ENCODE results near the gene LBX1. TPM values are rescaled to one million over a fixed set of nuclear protein-coding genes. Genes with fewer than 3 reads are reported as not detected.
A peak's percentile ranks its signal among the peaks of the same experiment; 100 is the strongest.

The LBX1 gene
- total RNA-seq, 1 experiment from 2014 or later, result 1.7 TPM

- no peak for DNase-seq (ENCODE audit: low read depth)
These were observed 3.3 kb downstream of the LBX1 start for GRCh38 chr10:101225846-101226421.

- DNase-seq (ENCODE audit: low read depth), result no peak
These were observed 4.1 kb downstream of the LBX1 start for GRCh38 chr10:101224910-101225823.

GRCh38 chr10:101224060-101224909 lies 5.0 kb downstream of the LBX1 start:
- DNase-seq (ENCODE audit: low read depth), result no peak

- DNase-seq (ENCODE audit: low read depth), result no peak
These were observed 5.8 kb downstream of the LBX1 start for GRCh38 chr10:101223274-101224059.

- no peak for DNase-seq (ENCODE audit: low read depth)
These were observed 6.5 kb downstream of the LBX1 start for GRCh38 chr10:101222683-101223273.

GRCh38 chr10:101221963-101222531 lies 7.2 kb downstream of the LBX1 start:
- DNase-seq (ENCODE audit: low read depth), result no peak

- DNase-seq (ENCODE audit: low read depth), result peak; percentile 49
These were observed 7.7 kb downstream of the LBX1 start for GRCh38 chr10:101221549-101221948.

- DNase-seq (ENCODE audit: low read depth), result no peak
These were observed 9.3 kb downstream of the LBX1 start for GRCh38 chr10:101219946-101220451.

- DNase-seq (ENCODE audit: low read depth), result no peak
These were observed 9.9 kb downstream of the LBX1 start for GRCh38 chr10:101219139-101219945.

- no peak for DNase-seq (ENCODE audit: low read depth)
These were observed 10.7 kb downstream of the LBX1 start for GRCh38 chr10:101218351-101219138.

GRCh38 chr10:101217450-101218281 lies 11.6 kb downstream of the LBX1 start:
- peak; percentile 27 for DNase-seq (ENCODE audit: low read depth)

GRCh38 chr10:101217044-101217425 lies 12.2 kb downstream of the LBX1 start:
- no peak for DNase-seq (ENCODE audit: low read depth)

GRCh38 chr10:101216207-101217043 lies 12.8 kb downstream of the LBX1 start:
- no peak for DNase-seq (ENCODE audit: low read depth)

GRCh38 chr10:101215397-101216206 lies 13.7 kb downstream of the LBX1 start:
- no peak for DNase-seq (ENCODE audit: low read depth)

- DNase-seq (ENCODE audit: low read depth), result peak; percentile 37
These were observed 14.5 kb downstream of the LBX1 start for GRCh38 chr10:101214446-101215396.
